Liver (tissue), 9 donors: ENCODE data around the gene DNAH2. TPM values are rescaled to one million over a fixed set of nuclear protein-coding genes. Genes with fewer than 3 reads are reported as not detected.

ENCODE experiments used
- DNase-seq: peaks from one replicate; pipeline ENCODE4 v3.0.0-alpha.2; 2017; ENCODE audit warnings: low spot score
- H3K27ac ChIP-seq, 2 donors: one replicate each; pipeline ENCODE4 v1.7.0; 2013; ENCODE audit warnings: inconsistent platforms in 2 of 2, low read length in 2 of 2, control low read depth in 1 of 2, low read depth in 1 of 2, mild to moderate bottlenecking in 1 of 2
- H3K27me3 ChIP-seq, 4 donors: one replicate each; pipeline versions ENCODE4 v1.6.1 to v1.7.0; 2013; ENCODE audit warnings: low read length in 3 of 4, inconsistent platforms in 1 of 4, mild to moderate bottlenecking in 1 of 4, moderate library complexity in 1 of 4; ENCODE audit not compliant: control insufficient read depth in 4 of 4, insufficient read depth in 4 of 4
- H3K36me3 ChIP-seq, 4 donors: one replicate each; pipeline versions ENCODE4 v1.6.1 to v1.7.0; 2013; ENCODE audit warnings: low read length in 3 of 4, mild to moderate bottlenecking in 3 of 4, low read depth in 1 of 4, moderate library complexity in 1 of 4; ENCODE audit not compliant: control insufficient read depth in 4 of 4, insufficient read depth in 3 of 4
- H3K4me1 ChIP-seq, 4 donors: one replicate each; pipeline versions ENCODE4 v1.6.1 to v1.7.0; 2013; ENCODE audit warnings: low read length in 3 of 4, mild to moderate bottlenecking in 3 of 4, moderate library complexity in 1 of 4; ENCODE audit not compliant: control insufficient read depth in 4 of 4, insufficient read depth in 4 of 4
- H3K4me3 ChIP-seq, 3 donors: one replicate each; pipeline versions ENCODE4 v1.6.1 to v1.7.0; 2013; ENCODE audit warnings: low read length in 3 of 3, control low read depth in 1 of 3, low read depth in 1 of 3, mild to moderate bottlenecking in 1 of 3
- H3K9ac ChIP-seq, 2 donors: one replicate each; pipeline ENCODE4 v1.7.0; 2013; ENCODE audit warnings: low read length in 2 of 2, mild to moderate bottlenecking in 2 of 2, moderate library complexity in 2 of 2, control low read depth in 1 of 2, low read depth in 1 of 2
- H3K9me3 ChIP-seq, 4 donors: one replicate each; pipeline versions ENCODE4 v1.6.1 to v1.7.0; 2013; ENCODE audit warnings: low read length in 3 of 4; ENCODE audit not compliant: control insufficient read depth in 4 of 4
- HNF4A ChIP-seq, 2 donors: conservative IDR thresholded peaks; 2 replicates each; pipeline ENCODE4 v1.6.1; 2016; ENCODE audit warnings: antibody characterized with exemption in 2 of 2, mild to moderate bottlenecking in 2 of 2
- JUND ChIP-seq, 2 donors: IDR thresholded peaks; 2 replicates each; pipeline ENCODE4 v1.6.1; 2016; ENCODE audit warnings: antibody characterized with exemption in 2 of 2
- NR2F2 ChIP-seq: IDR thresholded peaks from 2 replicates; pipeline ENCODE4 v1.6.1; 2016; ENCODE audit warnings: antibody characterized with exemption
- RXRA ChIP-seq, 2 donors: IDR thresholded peaks; 2 replicates each; pipeline ENCODE4 v1.6.1; 2017 to 2018; ENCODE audit warnings: antibody characterized with exemption in 2 of 2, mild to moderate bottlenecking in 1 of 2
- SP1 ChIP-seq: IDR thresholded peaks from 2 replicates; pipeline ENCODE4 v1.6.1; 2018; ENCODE audit warnings: antibody characterized with exemption, mild to moderate bottlenecking
- TAF1 ChIP-seq: conservative IDR thresholded peaks from 2 replicates; pipeline ENCODE4 v1.6.1; 2016; ENCODE audit warnings: antibody characterized with exemption, mild to moderate bottlenecking
- YY1 ChIP-seq: IDR thresholded peaks from 2 replicates; pipeline ENCODE4 v1.6.1; 2016; ENCODE audit warnings: antibody characterized with exemption, mild to moderate bottlenecking
- WGBS: extraction: QIAGEN DNeasy Blood & Tissue Kit; methylation state at CpG from one replicate; pipeline ENCODE4 v1.1.7; 2013; 5-methylcytosine and 5-hydroxymethylcytosine counted together
- polyA plus RNA-seq, 2 donors: library from polyadenylated mRNA; stranded (reverse) in 1 of 2; unstranded in 1 of 2; fragments of 200-250 nt in 1 of 2; fragments of >200 nt in 1 of 2; fragmentation: Nextera tagmentation in 1 of 2; extraction: Ambion mirVana in 1 of 2; gene quantifications; one replicate each; pipeline versions ENCODE4 v1.2.1 to v1.2.3, GENCODE V29; 2013 to 2015
- total RNA-seq, 2 donors: library from RNA; depleted of rRNA; stranded (reverse); fragments of >200 nt; gene quantifications; one replicate each; pipeline ENCODE4 v1.2.3, GENCODE V29; 2014
- TF ChIP-seq, protein P1 (sequence below): IDR thresholded peaks from 2 replicates; pipeline ENCODE4 v1.6.1; 2016; ENCODE audit warnings: antibody characterized with exemption
- TF ChIP-seq, protein P2 (sequence below): IDR thresholded peaks from 2 replicates; pipeline ENCODE4 v1.6.1; 2016; ENCODE audit warnings: antibody characterized with exemption
- TF ChIP-seq, protein P3 (sequence below): IDR thresholded peaks from 2 replicates; pipeline ENCODE4 v1.6.1; 2016; ENCODE audit warnings: antibody characterized with exemption
- TF ChIP-seq, protein P4 (sequence below): fragments of 150-350 bp; IDR thresholded peaks from 2 replicates; pipeline ENCODE4 v1.5.1; 2017; ENCODE audit warnings: improper control_type of control experiment, low read depth, low read length; ENCODE audit not compliant: missing input control
- donor health status: healthy.
- donor health status: healthy.
- donor health status: healthy.
- donor health status: healthy.
- donor health status: healthy.

The DNAH2 gene
- total and polyA plus RNA-seq, 4 donors: under 0.01 to 0.25 (median 0.05) TPM

DNA sequence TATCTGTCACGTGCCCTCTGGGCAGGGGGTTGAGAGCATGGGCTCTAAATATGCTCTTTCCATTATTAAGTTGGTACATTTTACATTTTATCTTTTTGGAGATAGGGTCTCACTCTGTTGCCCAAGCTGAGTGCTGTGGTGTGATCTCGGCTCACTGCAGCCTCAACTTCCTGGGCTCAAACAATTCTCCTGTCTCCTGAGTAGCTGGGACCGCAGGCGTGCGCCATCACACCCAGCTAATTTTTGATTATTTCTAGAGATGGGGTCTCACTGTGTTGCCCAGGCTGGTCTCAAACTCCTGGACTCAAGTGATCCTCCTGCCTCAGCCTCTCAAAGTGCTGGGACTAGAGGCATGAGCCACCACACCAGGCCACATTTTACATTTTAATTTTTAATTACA is 72.6 kb downstream of the DNAH2 start:
- no peak for TF ChIP-seq SP1
- TF ChIP-seq NR2F2: no peak
- TF ChIP-seq, protein P1, sequence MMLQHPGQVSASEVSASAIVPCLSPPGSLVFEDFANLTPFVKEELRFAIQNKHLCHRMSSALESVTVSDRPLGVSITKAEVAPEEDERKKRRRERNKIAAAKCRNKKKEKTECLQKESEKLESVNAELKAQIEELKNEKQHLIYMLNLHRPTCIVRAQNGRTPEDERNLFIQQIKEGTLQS: no peak
- TF ChIP-seq TAF1: no peak
- TF ChIP-seq, protein P2, sequence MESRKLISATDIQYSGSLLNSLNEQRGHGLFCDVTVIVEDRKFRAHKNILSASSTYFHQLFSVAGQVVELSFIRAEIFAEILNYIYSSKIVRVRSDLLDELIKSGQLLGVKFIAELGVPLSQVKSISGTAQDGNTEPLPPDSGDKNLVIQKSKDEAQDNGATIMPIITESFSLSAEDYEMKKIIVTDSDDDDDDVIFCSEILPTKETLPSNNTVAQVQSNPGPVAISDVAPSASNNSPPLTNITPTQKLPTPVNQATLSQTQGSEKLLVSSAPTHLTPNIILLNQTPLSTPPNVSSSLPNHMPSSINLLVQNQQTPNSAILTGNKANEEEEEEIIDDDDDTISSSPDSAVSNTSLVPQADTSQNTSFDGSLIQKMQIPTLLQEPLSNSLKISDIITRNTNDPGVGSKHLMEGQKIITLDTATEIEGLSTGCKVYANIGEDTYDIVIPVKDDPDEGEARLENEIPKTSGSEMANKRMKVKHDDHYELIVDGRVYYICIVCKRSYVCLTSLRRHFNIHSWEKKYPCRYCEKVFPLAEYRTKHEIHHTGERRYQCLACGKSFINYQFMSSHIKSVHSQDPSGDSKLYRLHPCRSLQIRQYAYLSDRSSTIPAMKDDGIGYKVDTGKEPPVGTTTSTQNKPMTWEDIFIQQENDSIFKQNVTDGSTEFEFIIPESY: no peak
- TF ChIP-seq, protein P3, sequence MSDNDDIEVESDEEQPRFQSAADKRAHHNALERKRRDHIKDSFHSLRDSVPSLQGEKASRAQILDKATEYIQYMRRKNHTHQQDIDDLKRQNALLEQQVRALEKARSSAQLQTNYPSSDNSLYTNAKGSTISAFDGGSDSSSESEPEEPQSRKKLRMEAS: no peak
- TF ChIP-seq HNF4A (conservative IDR thresholded peaks at IDR 0.05): no peak
- no peak for TF ChIP-seq JUND (IDR thresholded peaks at IDR 0.05)
- no peak for TF ChIP-seq YY1
- no peak for TF ChIP-seq RXRA (IDR thresholded peaks at IDR 0.05)
- TF ChIP-seq, protein P4, sequence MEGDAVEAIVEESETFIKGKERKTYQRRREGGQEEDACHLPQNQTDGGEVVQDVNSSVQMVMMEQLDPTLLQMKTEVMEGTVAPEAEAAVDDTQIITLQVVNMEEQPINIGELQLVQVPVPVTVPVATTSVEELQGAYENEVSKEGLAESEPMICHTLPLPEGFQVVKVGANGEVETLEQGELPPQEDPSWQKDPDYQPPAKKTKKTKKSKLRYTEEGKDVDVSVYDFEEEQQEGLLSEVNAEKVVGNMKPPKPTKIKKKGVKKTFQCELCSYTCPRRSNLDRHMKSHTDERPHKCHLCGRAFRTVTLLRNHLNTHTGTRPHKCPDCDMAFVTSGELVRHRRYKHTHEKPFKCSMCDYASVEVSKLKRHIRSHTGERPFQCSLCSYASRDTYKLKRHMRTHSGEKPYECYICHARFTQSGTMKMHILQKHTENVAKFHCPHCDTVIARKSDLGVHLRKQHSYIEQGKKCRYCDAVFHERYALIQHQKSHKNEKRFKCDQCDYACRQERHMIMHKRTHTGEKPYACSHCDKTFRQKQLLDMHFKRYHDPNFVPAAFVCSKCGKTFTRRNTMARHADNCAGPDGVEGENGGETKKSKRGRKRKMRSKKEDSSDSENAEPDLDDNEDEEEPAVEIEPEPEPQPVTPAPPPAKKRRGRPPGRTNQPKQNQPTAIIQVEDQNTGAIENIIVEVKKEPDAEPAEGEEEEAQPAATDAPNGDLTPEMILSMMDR: no peak
- Histone ChIP-seq H3K4me1 (no peaks in the 10 kb centered on the region), H3K4me3 (no peak overlapping the region), H3K9me3 (no peaks in the 10 kb centered on the region), H3K27me3 (no peaks in the 10 kb centered on the region), H3K9ac (no peak overlapping the region), H3K36me3 (no peaks in the 10 kb centered on the region), H3K27ac (no peak overlapping the region)
- 93% methylated on average over 5 of the region's 5 CpGs for WGBS
- no peak for DNase-seq

DNA sequence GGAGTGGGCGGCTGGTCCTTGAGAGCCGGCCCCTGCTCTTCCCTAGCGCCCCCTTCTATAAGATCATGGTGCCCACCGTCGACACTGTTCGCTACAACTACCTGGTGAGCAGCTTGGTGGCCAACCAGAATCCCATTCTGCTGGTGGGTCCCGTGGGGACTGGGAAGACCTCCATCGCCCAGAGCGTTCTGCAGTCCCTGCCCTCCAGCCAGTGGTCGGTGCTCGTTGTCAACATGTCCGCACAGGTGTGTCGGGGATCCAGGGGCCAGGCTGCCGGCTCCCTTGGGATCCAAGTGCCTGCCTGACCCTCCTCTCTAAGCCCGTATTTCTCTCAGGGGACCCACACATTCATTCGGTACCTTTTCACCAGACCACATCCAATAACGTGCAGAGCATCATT is 75.1 kb downstream of the DNAH2 start:
- DNase-seq: no peak
- no peaks in the 10 kb centered on the region for H3K36me3 ChIP-seq

More for the DNA sequence above, 75.1 kb downstream of the DNAH2 start:
- Histone ChIP-seq H3K9me3 (no peaks in the 10 kb centered on the region), H3K27me3 (no peaks in the 10 kb centered on the region), H3K4me3 (no peak overlapping the region), H3K27ac (no peak overlapping the region), H3K9ac (no peak overlapping the region), H3K4me1 (no peaks in the 10 kb centered on the region)
- TF ChIP-seq SP1 (no peak), HNF4A (conservative IDR thresholded peaks at IDR 0.05) (no peak), JUND (IDR thresholded peaks at IDR 0.05) (no peak)
- TF ChIP-seq, protein P2: no peak
- 92% methylated on average over 17 of the region's 17 CpGs for WGBS
